HepG2 (cell line): Measurements from ENCODE around the gene TTC24. TPM values are rescaled to one million over a fixed set of nuclear protein-coding genes. Genes with fewer than 3 reads are reported as not detected.

Experiments used
- CREB1 ChIP-seq, 2 experiments: fragments of 450-650 bp in 1 of 2; IDR thresholded peaks; 2 replicates each; pipeline ENCODE4 v1.6.1; 2016 to 2017; ENCODE audit warnings: control low read depth in 1 of 2, mild to moderate bottlenecking in 1 of 2, missing compliant biosample characterization in 1 of 2, missing genetic modification characterization in 1 of 2
- ERF ChIP-seq: IDR thresholded peaks from 2 replicates; pipeline ENCODE4 v1.6.1; 2018; ENCODE audit warnings: missing biosample characterization, missing genetic modification reagents
- GLI4 ChIP-seq: sonication (generic); formaldehyde crosslinking; IDR thresholded peaks from 2 replicates; pipeline ENCODE4 v1.5.1; 2020; ENCODE audit warnings: missing genetic modification reagents, mild to moderate bottlenecking, moderate library complexity, borderline replicate concordance
- HDAC6 ChIP-seq: fragments of 200-600 bp; sonication (generic); IDR thresholded peaks from 2 replicates; pipeline ENCODE4 v1.7.0; 2017; ENCODE audit warnings: mild to moderate bottlenecking, antibody characterized with exemption, low read length, low read depth
- KLF13 ChIP-seq: sonication (generic); formaldehyde crosslinking; IDR thresholded peaks from 2 replicates; pipeline ENCODE4 v1.4.0; 2020; ENCODE audit warnings: mild to moderate bottlenecking, missing genetic modification reagents
- PAF1 ChIP-seq: IDR thresholded peaks from 2 replicates; pipeline ENCODE4 v1.6.1; 2016; ENCODE audit warnings: missing genetic modification reagents, missing compliant biosample characterization
- TAF1 ChIP-seq: sonication (generic); formaldehyde crosslinking; IDR thresholded peaks from 2 replicates; pipeline ENCODE4 v1.4.0; 2020; ENCODE audit warnings: missing genetic modification reagents
- TBP ChIP-seq: sonication (generic); formaldehyde crosslinking; IDR thresholded peaks from 2 replicates; pipeline ENCODE4 v1.5.0; 2020; ENCODE audit warnings: missing genetic modification reagents
- U2AF1 ChIP-seq: fragments of 200-400 bp; formaldehyde crosslinking; optimal IDR thresholded peaks from 2 replicates; pipeline ENCODE3; 2017; ENCODE audit warnings: mild to moderate bottlenecking, low read depth, low read length
- ZNF138 ChIP-seq: sonication (generic); formaldehyde crosslinking; IDR thresholded peaks from 2 replicates; pipeline ENCODE4 v1.5.0; 2020; ENCODE audit warnings: mild to moderate bottlenecking, low read depth, missing genetic modification reagents
- ZNF44 ChIP-seq: sonication (generic); formaldehyde crosslinking; IDR thresholded peaks from 2 replicates; pipeline ENCODE4 v1.5.1; 2020; ENCODE audit warnings: mild to moderate bottlenecking, missing genetic modification reagents
- ZNF501 ChIP-seq: sonication (generic); formaldehyde crosslinking; IDR thresholded peaks from 2 replicates; pipeline ENCODE4 v1.5.1; 2020; ENCODE audit warnings: mild to moderate bottlenecking, moderate library complexity, missing genetic modification reagents
- ZNF605 ChIP-seq: sonication (generic); formaldehyde crosslinking; IDR thresholded peaks from 2 replicates; pipeline ENCODE4 v1.8.0; 2022; ENCODE audit warnings: mild to moderate bottlenecking, missing genetic modification reagents
- ZNF674 ChIP-seq: sonication (generic); formaldehyde crosslinking; IDR thresholded peaks from 2 replicates; pipeline ENCODE4 v1.5.0; 2020; ENCODE audit warnings: low read depth, mild to moderate bottlenecking, missing genetic modification reagents
- ZNF747 ChIP-seq: sonication (generic); formaldehyde crosslinking; IDR thresholded peaks from 2 replicates; pipeline ENCODE4 v1.8.1; 2023; ENCODE audit warnings: missing genetic modification reagents, mild to moderate bottlenecking, borderline replicate concordance
- polyA plus RNA-seq, 8 experiments: library from polyadenylated mRNA; depleted of rRNA in 3 of 8; stranded (reverse) in 7 of 8; unstranded in 1 of 8; fragments of >200 nt; fragmentation: Illumina TruSeq in 4 of 8; extraction: Trizol in 4 of 8; gene quantifications; 2 replicates each; pipeline versions ENCODE4 v1.2.1 to v1.2.3, GENCODE V29; 2011 to 2016; ENCODE audit warnings: low read depth in 4 of 8, missing spikeins in 1 of 8, mixed read lengths in 1 of 8; ENCODE audit not compliant: insufficient read depth in 1 of 8
- total RNA-seq, 5 experiments: library from RNA; depleted of rRNA; stranded (reverse); fragments of >200 nt; fragmentation: Illumina TruSeq; extraction: Trizol; gene quantifications; 2 replicates each; pipeline ENCODE4 v1.2.3, GENCODE V29; 2016; ENCODE audit warnings: low read depth in 1 of 5
- TF ChIP-seq, protein P1 (sequence below): IDR thresholded peaks from 2 replicates; pipeline ENCODE4 v1.6.1; 2012; ENCODE audit warnings: low read length, improper control_type of control experiment
- TF ChIP-seq, protein P2 (sequence below): sonication (generic); formaldehyde crosslinking; IDR thresholded peaks from 2 replicates; pipeline ENCODE4 v1.5.1; 2020; ENCODE audit warnings: mild to moderate bottlenecking, moderate library complexity, missing genetic modification reagents
- TF ChIP-seq, protein P3 (sequence below): IDR thresholded peaks from 2 replicates; pipeline ENCODE4 v1.6.1; 2016; ENCODE audit warnings: mild to moderate bottlenecking, missing biosample characterization, missing genetic modification reagents
- TF ChIP-seq, protein P4 (sequence below): sonication (generic); formaldehyde crosslinking; IDR thresholded peaks from 2 replicates; pipeline ENCODE4 v1.9.0; 2021; ENCODE audit warnings: missing genetic modification reagents, borderline replicate concordance
- TF ChIP-seq, protein P5 (sequence below): sonication (generic); formaldehyde crosslinking; IDR thresholded peaks from 2 replicates; pipeline ENCODE4 v1.4.0; 2020; ENCODE audit warnings: missing genetic modification reagents, borderline replicate concordance

Gene TTC24
- total and polyA plus RNA-seq, 2 of the 13 experiments (the other 11 are each of a cell fraction or from before 2014, with no cell fraction given): 0.13 to 0.18 TPM

DNA sequence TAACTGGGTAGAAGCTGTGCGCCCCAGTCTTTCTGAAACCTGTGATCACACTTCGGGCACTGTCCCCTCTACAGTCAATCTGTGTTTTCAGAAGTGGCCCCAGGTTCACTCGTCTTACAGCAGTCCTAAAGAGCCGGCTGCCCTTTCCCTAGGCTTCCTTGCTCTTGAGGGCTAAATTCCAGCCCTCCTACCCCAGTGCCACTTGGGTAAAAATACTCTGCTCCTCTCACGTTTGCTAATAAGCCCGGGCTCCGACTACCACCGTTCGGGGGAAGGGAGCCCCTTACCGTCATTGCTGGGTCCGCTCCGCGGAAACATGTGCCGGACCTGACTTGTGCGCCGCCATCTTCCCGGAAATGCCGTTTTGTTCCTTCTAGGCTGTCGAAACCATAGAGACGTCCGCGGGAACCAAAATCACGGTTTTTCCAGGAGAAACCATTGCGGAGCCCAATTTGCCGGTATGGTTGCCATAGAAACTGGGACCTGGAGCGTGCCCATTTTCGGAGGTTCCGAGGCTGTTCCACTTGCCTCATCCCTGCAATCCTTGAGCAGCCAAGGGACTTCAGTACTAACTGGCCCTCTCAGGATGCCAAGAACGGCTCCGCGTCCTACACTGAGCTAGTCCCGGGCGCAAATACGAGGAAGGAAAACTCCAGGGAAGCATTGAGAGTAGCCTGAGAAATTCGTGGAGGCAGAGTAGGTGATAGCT, 21.8 kb downstream of the TTC24 start, which contains the start of gene GPATCH4 (continued):
- TF ChIP-seq U2AF1: peak; percentile 81
- TF ChIP-seq ZNF747 (CRISPR knock-in tag): no peak; the same call in 1 of the 2 replicates
- peak; percentile 76; the same call in 1 of the 2 replicates for TF ChIP-seq ZNF44 (CRISPR knock-in tag)
- TF ChIP-seq, protein P1, sequence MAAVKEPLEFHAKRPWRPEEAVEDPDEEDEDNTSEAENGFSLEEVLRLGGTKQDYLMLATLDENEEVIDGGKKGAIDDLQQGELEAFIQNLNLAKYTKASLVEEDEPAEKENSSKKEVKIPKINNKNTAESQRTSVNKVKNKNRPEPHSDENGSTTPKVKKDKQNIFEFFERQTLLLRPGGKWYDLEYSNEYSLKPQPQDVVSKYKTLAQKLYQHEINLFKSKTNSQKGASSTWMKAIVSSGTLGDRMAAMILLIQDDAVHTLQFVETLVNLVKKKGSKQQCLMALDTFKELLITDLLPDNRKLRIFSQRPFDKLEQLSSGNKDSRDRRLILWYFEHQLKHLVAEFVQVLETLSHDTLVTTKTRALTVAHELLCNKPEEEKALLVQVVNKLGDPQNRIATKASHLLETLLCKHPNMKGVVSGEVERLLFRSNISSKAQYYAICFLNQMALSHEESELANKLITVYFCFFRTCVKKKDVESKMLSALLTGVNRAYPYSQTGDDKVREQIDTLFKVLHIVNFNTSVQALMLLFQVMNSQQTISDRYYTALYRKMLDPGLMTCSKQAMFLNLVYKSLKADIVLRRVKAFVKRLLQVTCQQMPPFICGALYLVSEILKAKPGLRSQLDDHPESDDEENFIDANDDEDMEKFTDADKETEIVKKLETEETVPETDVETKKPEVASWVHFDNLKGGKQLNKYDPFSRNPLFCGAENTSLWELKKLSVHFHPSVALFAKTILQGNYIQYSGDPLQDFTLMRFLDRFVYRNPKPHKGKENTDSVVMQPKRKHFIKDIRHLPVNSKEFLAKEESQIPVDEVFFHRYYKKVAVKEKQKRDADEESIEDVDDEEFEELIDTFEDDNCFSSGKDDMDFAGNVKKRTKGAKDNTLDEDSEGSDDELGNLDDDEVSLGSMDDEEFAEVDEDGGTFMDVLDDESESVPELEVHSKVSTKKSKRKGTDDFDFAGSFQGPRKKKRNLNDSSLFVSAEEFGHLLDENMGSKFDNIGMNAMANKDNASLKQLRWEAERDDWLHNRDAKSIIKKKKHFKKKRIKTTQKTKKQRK: no peak
- TF ChIP-seq, protein P2, sequence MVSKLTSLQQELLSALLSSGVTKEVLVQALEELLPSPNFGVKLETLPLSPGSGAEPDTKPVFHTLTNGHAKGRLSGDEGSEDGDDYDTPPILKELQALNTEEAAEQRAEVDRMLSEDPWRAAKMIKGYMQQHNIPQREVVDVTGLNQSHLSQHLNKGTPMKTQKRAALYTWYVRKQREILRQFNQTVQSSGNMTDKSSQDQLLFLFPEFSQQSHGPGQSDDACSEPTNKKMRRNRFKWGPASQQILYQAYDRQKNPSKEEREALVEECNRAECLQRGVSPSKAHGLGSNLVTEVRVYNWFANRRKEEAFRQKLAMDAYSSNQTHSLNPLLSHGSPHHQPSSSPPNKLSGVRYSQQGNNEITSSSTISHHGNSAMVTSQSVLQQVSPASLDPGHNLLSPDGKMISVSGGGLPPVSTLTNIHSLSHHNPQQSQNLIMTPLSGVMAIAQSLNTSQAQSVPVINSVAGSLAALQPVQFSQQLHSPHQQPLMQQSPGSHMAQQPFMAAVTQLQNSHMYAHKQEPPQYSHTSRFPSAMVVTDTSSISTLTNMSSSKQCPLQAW (CRISPR knock-in tag): peak; percentile 82; the same call in 1 of the 2 replicates
- TF ChIP-seq, protein P3, sequence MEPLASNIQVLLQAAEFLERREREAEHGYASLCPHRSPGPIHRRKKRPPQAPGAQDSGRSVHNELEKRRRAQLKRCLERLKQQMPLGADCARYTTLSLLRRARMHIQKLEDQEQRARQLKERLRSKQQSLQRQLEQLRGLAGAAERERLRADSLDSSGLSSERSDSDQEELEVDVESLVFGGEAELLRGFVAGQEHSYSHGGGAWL: peak; percentile 97; the same call in 1 of the 2 replicates
- TF ChIP-seq CREB1 (IDR thresholded peaks at IDR 0.05): no peak
- peak; percentile 81 for TF ChIP-seq CREB1 (CRISPR knock-in tag; IDR thresholded peaks at IDR 0.05)
- no peak for TF ChIP-seq HDAC6
- peak; percentile 90 for TF ChIP-seq TAF1 (CRISPR knock-in tag)
- TF ChIP-seq, protein P4, sequence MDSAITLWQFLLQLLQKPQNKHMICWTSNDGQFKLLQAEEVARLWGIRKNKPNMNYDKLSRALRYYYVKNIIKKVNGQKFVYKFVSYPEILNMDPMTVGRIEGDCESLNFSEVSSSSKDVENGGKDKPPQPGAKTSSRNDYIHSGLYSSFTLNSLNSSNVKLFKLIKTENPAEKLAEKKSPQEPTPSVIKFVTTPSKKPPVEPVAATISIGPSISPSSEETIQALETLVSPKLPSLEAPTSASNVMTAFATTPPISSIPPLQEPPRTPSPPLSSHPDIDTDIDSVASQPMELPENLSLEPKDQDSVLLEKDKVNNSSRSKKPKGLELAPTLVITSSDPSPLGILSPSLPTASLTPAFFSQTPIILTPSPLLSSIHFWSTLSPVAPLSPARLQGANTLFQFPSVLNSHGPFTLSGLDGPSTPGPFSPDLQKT (CRISPR knock-in tag): no peak
- no peak for TF ChIP-seq TBP
- TF ChIP-seq GLI4 (CRISPR knock-in tag): 0 out of 2 replicates have a peak, but pooled peaks have one; percentile 25
- no peak for TF ChIP-seq ZNF674 (CRISPR knock-in tag)
- TF ChIP-seq, protein P5, sequence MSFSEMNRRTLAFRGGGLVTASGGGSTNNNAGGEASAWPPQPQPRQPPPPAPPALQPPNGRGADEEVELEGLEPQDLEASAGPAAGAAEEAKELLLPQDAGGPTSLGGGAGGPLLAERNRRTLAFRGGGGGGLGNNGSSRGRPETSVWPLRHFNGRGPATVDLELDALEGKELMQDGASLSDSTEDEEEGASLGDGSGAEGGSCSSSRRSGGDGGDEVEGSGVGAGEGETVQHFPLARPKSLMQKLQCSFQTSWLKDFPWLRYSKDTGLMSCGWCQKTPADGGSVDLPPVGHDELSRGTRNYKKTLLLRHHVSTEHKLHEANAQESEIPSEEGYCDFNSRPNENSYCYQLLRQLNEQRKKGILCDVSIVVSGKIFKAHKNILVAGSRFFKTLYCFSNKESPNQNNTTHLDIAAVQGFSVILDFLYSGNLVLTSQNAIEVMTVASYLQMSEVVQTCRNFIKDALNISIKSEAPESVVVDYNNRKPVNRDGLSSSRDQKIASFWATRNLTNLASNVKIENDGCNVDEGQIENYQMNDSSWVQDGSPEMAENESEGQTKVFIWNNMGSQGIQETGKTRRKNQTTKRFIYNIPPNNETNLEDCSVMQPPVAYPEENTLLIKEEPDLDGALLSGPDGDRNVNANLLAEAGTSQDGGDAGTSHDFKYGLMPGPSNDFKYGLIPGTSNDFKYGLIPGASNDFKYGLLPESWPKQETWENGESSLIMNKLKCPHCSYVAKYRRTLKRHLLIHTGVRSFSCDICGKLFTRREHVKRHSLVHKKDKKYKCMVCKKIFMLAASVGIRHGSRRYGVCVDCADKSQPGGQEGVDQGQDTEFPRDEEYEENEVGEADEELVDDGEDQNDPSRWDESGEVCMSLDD (CRISPR knock-in tag): no peak
- no peak for TF ChIP-seq KLF13 (CRISPR knock-in tag)
- TF ChIP-seq PAF1 (CRISPR knock-in tag): no peak
- TF ChIP-seq ZNF501: peak; percentile 89
- peak; percentile 40; the same call in 1 of the 2 replicates for TF ChIP-seq ZNF605 (CRISPR knock-in tag)
- TF ChIP-seq ZNF138: 0 out of 2 replicates have a peak, but pooled peaks have one; percentile 39
- no peak for TF ChIP-seq ERF (CRISPR knock-in tag)
